ENCODE measurements around the gene SLC26A11. TPM values are rescaled to one million over a fixed set of nuclear protein-coding genes. Genes with fewer than 3 reads are reported as not detected.

Gene SLC26A11
- total and polyA plus RNA-seq, 12 donors: 14.0 to 101 (median 50.5) TPM

DNA sequence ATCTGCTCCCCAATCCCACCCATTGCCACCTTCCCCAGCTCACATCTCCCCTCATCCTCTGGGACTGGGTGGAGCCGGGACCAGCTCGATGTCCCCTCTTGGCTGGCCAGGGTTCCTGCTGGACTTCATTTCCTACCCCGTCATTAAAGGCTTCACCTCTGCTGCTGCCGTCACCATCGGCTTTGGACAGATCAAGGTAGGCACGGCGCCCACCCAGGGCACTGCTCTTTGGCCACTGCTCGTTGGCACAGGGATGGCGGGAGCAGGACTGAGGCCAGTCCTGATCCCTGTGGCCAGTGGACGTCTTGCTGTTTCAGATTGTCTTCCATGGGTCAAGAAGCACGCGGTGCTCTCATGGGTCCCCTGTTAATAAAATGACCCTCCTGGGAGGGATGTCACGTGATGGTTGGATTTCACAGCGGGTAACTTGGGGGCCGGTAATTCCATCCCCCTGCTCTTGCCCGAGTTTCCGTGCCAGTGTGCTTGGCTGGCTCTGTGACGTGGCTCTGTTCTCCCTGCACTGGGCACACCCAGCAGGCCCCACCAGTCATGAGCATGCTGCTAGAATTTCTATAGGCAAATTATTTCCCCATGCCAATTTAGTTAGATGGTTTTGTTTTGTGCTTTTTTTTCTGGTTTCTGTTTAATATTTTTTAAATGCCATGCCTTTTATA is 3.1 kb downstream of the SLC26A11 start:
- WGBS, 4 donors: 93 to 96% (median 95%) methylated on average over 14 to 18 of the region's 18 CpGs
- Histone ChIP-seq H3K4me3 (no peak overlapping the region), H3K27ac (no peak overlapping the region), H3K9me3 (replicated peaks in 1 of 3) (no peaks in the 10 kb centered on the region), H3K36me3 (replicated peaks in 1 of 2) (peaks cover 0 to 15% of the 10 kb centered on the region in 2 donors), H3K4me1 (replicated peaks in 1 of 2) (peaks cover 15 to 21% of the 10 kb centered on the region in 2 donors), H3K27me3 (no peaks in the 10 kb centered on the region)
- intact Hi-C loops (cut with DNase I): loop anchor here in 1 of 2 donors (5.0 kb wide), 1 partner anchor 76 kb away; the partner anchor contains the start of gene EIF4A3
- no peak for DNase-seq
- no peak for TF ChIP-seq POLR2A (IDR thresholded peaks at IDR 0.05)
- TF ChIP-seq, protein P1, sequence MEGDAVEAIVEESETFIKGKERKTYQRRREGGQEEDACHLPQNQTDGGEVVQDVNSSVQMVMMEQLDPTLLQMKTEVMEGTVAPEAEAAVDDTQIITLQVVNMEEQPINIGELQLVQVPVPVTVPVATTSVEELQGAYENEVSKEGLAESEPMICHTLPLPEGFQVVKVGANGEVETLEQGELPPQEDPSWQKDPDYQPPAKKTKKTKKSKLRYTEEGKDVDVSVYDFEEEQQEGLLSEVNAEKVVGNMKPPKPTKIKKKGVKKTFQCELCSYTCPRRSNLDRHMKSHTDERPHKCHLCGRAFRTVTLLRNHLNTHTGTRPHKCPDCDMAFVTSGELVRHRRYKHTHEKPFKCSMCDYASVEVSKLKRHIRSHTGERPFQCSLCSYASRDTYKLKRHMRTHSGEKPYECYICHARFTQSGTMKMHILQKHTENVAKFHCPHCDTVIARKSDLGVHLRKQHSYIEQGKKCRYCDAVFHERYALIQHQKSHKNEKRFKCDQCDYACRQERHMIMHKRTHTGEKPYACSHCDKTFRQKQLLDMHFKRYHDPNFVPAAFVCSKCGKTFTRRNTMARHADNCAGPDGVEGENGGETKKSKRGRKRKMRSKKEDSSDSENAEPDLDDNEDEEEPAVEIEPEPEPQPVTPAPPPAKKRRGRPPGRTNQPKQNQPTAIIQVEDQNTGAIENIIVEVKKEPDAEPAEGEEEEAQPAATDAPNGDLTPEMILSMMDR (IDR thresholded peaks at IDR 0.05): no peak

DNA sequence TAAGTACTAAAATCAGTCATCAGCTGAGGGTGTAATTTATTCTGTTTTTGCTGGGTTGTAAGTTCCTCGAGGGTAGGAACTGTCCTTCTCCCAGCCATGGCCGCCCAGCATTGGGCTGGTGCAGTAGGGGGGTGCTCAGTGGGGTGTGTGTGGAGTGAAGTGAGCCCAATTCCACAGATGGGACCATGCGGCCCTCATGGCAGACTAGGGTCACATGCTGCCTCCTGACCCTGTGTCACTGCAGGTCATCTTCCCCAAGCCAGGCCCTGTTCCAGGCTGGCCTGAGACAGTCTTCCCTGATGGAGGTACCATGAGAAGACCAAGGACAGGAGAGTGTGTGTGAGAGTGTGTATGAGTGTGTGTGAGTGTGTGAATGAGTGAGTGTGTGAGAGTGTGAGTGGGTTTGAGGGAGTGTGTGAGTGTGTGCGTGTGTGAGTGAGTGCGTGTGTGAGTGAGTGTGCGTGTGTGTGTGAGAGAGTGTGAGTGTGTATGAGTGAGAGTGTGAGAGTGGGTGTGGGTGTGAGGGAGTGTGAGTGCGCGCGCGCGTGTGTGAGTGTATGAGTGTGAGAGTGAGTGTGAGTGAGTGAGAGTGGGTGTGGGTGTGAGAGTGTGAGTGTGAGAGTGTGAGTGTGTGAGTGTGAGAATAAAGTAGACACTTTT is 3.7 kb downstream of the SLC26A11 start:
- WGBS, 4 donors: 81 to 93% (median 91%) methylated on average over 11 of the region's 11 CpGs
- intact Hi-C loops (cut with DNase I): loop anchor here in 1 of 2 donors (5.0 kb wide), 1 partner anchor 77 kb away; the partner anchor contains the start of gene EIF4A3
- H3K36me3 ChIP-seq (replicated peaks in 1 of 2): peaks cover 0 to 22% of the 10 kb centered on the region in 2 donors
- H3K4me3 ChIP-seq: no peak overlapping the region
- H3K9me3 ChIP-seq (replicated peaks in 1 of 3): no peaks in the 10 kb centered on the region
- no peaks in the 10 kb centered on the region for H3K27me3 ChIP-seq
- no peak overlapping the region for H3K27ac ChIP-seq
- no peak for DNase-seq
- TF ChIP-seq POLR2A (IDR thresholded peaks at IDR 0.05): no peak
- TF ChIP-seq, protein P1 (IDR thresholded peaks at IDR 0.05): no peak
- peaks cover 14% of the 10 kb centered on the region in 2 donors for H3K4me1 ChIP-seq (replicated peaks in 1 of 2)

DNA sequence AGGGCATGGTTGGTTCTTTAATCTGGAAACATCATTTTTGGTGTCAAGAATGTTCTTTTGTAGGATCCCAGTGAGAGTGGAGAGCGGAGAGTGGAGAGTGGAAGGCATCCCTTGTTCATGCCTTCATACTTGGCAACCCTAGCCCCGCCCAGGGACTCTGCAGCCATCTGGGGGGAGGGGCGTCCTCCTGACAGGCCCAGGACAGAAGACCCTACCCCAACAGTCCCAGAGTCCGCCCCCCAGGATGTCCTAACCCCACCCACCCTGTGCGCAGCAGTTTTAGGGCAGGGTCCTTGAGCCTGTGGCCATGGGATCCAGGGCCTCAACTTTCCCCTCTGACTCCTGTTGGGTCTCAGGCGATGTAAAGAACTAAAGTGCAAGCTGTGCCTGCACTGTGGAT is 4.5 kb downstream of the SLC26A11 start:
- 77 to 85% (median 85%) methylated on average over 5 to 6 of the region's 6 CpGs for WGBS, 4 donors
- intact Hi-C loops (cut with DNase I): loop anchor here in 1 of 2 donors (5.0 kb wide), 1 partner anchor 77 kb away; the partner anchor contains the start of gene EIF4A3
- no peak for DNase-seq
- H3K36me3 ChIP-seq (replicated peaks in 1 of 2): peaks cover 0 to 25% of the 10 kb centered on the region in 2 donors
- no peak overlapping the region for H3K4me3 ChIP-seq
- peaks cover 9 to 10% of the 10 kb centered on the region in 2 donors for H3K4me1 ChIP-seq (replicated peaks in 1 of 2)
- no peaks in the 10 kb centered on the region for H3K27me3 ChIP-seq
- TF ChIP-seq POLR2A (IDR thresholded peaks at IDR 0.05): no peak
- TF ChIP-seq, protein P1 (IDR thresholded peaks at IDR 0.05): no peak
- no peak overlapping the region for H3K27ac ChIP-seq
- no peaks in the 10 kb centered on the region for H3K9me3 ChIP-seq (replicated peaks in 1 of 3)

DNA sequence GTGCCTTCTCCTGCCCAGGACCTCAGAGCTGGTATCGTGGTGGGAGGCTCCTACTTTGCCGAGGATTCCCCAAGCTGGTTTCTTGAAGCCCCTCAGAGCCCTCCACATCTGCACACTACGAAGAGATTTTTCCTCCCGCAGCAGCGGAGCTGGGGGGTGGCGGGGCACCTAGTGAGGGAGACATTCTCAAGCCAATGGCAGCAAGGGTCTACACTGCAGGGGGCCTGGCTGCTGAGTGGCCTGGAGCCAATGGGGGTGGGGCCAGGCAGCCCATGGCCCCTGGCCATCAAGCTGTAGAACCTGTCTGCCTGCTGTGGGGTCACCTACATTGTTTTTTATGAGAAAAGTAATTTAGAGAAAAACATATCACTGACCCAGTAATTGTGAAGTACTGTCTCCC is 5.0 kb downstream of the SLC26A11 start:
- TF ChIP-seq, protein P1 (IDR thresholded peaks at IDR 0.05): no peak
- no peak for TF ChIP-seq POLR2A (IDR thresholded peaks at IDR 0.05)
- WGBS, 4 donors: 88 to 93% (median 91%) methylated on average over 6 of the region's 6 CpGs
- intact Hi-C loops (cut with DNase I): no loop called here
- peaks cover 0 to 25% of the 10 kb centered on the region in 2 donors for H3K36me3 ChIP-seq (replicated peaks in 1 of 2)
- H3K4me3 ChIP-seq: no peak overlapping the region
- no peak overlapping the region for H3K27ac ChIP-seq
- no peaks in the 10 kb centered on the region for H3K9me3 ChIP-seq (replicated peaks in 1 of 3)
- no peak for DNase-seq
- peaks cover 10 to 12% of the 10 kb centered on the region in 2 donors for H3K4me1 ChIP-seq (replicated peaks in 1 of 2)
- no peaks in the 10 kb centered on the region for H3K27me3 ChIP-seq
